ENCODE results near the gene NUCB2.
A peak's percentile ranks its signal among the peaks of the same experiment; 100 is the strongest.
"Not testable (repeated sequence)": the region's sequence is repeated elsewhere in the genome, so short reads cannot be mapped to it uniquely, and the experiment has no call there.

NUCB2 gene
- long read RNA-seq, transcript NUCB2-208 (14 exons, 2,274 nt) = major isoform, 15 of 252 reads
- long read RNA-seq, partial matches to known transcripts = 120 of 252 reads
- long read RNA-seq, other reads (novel, unspliced or antisense) = 111 of 252 reads

DNA sequence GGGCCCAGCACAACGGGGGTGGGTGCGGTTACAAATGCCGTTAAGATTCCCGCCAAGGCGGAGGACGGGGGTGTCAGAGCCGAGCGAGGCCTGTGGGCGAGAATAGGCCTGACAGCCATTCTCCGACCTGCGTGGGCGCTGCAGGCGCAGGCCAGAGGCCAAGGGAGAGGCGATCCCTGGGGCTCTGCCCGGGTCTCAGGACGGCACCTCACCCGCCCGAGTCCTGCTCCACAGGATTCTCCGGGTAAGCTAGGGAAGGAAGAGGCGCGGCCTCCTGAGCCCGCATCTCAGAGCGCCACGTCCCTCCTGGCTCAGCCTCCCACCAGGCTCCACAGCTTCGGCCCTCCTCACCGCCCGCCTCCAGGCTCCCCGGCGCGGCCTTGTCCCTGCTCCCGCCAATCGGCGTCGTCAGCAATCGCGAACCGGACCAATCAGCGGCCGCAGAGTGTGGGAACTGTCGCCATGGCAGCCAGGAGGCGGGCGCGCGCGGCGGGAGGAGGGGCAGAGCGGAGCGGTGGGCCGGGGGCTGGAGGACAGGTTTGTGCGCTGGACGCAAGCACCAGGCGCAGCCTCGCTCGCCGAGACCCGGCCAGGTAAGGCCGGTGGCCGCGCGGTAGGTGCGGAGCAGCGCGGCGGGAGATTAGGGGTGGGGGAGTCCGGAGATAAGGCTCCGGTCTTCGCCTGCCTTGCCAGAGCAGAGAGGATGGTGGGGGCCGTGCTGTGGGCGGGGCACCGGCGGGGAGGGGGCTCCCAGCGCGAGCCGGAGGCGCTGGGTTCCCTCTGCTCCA lies at the start of gene NUCB2:
Gene NUCB2 (plus strand): TSS at position 504 of the 788 bp plus-strand sequence. CDS start 18,585 bp downstream, outside the sequence.
- Histone ChIP-seq H3K4me3 (replicated peaks; ENCODE audit: insufficient read depth, low read length) (peak within 1 kb of the TSS; percentile 82), H3K27me3 (ENCODE audit: insufficient read depth, poor library complexity, severe bottlenecking) (no peaks in the 10 kb centered on the region), H3K27ac (replicated peaks) (peak within 1 kb of the TSS; percentile 99)
- peak; percentile 93 to 98 for DNase-seq (ENCODE audit: low read depth in 1 of 2, low spot score in 1 of 2)
- peak; percentile 93 for TF ChIP-seq POLR2AphosphoS5 (IDR thresholded peaks at IDR 0.05; ENCODE audit: low read depth)
- TF ChIP-seq, protein P1, sequence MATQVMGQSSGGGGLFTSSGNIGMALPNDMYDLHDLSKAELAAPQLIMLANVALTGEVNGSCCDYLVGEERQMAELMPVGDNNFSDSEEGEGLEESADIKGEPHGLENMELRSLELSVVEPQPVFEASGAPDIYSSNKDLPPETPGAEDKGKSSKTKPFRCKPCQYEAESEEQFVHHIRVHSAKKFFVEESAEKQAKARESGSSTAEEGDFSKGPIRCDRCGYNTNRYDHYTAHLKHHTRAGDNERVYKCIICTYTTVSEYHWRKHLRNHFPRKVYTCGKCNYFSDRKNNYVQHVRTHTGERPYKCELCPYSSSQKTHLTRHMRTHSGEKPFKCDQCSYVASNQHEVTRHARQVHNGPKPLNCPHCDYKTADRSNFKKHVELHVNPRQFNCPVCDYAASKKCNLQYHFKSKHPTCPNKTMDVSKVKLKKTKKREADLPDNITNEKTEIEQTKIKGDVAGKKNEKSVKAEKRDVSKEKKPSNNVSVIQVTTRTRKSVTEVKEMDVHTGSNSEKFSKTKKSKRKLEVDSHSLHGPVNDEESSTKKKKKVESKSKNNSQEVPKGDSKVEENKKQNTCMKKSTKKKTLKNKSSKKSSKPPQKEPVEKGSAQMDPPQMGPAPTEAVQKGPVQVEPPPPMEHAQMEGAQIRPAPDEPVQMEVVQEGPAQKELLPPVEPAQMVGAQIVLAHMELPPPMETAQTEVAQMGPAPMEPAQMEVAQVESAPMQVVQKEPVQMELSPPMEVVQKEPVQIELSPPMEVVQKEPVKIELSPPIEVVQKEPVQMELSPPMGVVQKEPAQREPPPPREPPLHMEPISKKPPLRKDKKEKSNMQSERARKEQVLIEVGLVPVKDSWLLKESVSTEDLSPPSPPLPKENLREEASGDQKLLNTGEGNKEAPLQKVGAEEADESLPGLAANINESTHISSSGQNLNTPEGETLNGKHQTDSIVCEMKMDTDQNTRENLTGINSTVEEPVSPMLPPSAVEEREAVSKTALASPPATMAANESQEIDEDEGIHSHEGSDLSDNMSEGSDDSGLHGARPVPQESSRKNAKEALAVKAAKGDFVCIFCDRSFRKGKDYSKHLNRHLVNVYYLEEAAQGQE (IDR thresholded peaks at IDR 0.05; ENCODE audit: insufficient replicate concordance, low read depth) = peak; percentile 14
- no peak for TF ChIP-seq CTCF (IDR thresholded peaks at IDR 0.05; ENCODE audit: insufficient read depth, low read length)
- no peak for TF ChIP-seq SPI1 (IDR thresholded peaks at IDR 0.05; ENCODE audit: borderline replicate concordance, low read depth)
- TF ChIP-seq GABPA (IDR thresholded peaks at IDR 0.05; ENCODE audit: low read depth) = no peak

- not testable (repeated sequence) for H3K27me3 ChIP-seq (ENCODE audit: insufficient read depth, poor library complexity, severe bottlenecking); H3K27ac ChIP-seq (replicated peaks); DNase-seq (ENCODE audit: low read depth in 1 of 2, low spot score in 1 of 2); H3K4me3 ChIP-seq (replicated peaks; ENCODE audit: insufficient read depth, low read length)
These were observed 48.2 kb upstream of the NUCB2 start for GRCh38 chr11:17228186-17228925.

- no peak overlapping the region for H3K4me3 ChIP-seq (replicated peaks; ENCODE audit: insufficient read depth, low read length)
- H3K27me3 ChIP-seq (ENCODE audit: insufficient read depth, poor library complexity, severe bottlenecking) = no peaks in the 10 kb centered on the region
- TF ChIP-seq POLR2AphosphoS5 (IDR thresholded peaks at IDR 0.05; ENCODE audit: low read depth) (no peak), CTCF (IDR thresholded peaks at IDR 0.05; ENCODE audit: insufficient read depth, low read length) (no peak), GABPA (IDR thresholded peaks at IDR 0.05; ENCODE audit: low read depth) (no peak), SPI1 (IDR thresholded peaks at IDR 0.05; ENCODE audit: borderline replicate concordance, low read depth) (no peak)
- TF ChIP-seq, protein P1 (IDR thresholded peaks at IDR 0.05; ENCODE audit: insufficient replicate concordance, low read depth) = no peak
- no peak overlapping the region for H3K27ac ChIP-seq (replicated peaks)
- no peak for DNase-seq (ENCODE audit: low read depth in 1 of 2, low spot score in 1 of 2)
These were observed 46.9 kb upstream of the NUCB2 start for GRCh38 chr11:17229481-17230152.
